Heart left ventricle (tissue), 13 donors: ENCODE results near the gene DTWD2.
"Not testable (repeated sequence)": the region's sequence is repeated elsewhere in the genome, so short reads cannot be mapped to it uniquely, and the experiment has no call there.

Experiments used
- POLR2A ChIP-seq, 2 donors: fragments of 450-650 bp; IDR thresholded peaks; one replicate each; pipeline ENCODE4 v1.6.1; 2017; ENCODE audit warnings: antibody characterized with exemption in 2 of 2, mild to moderate bottlenecking in 2 of 2, moderate library complexity in 2 of 2
- TF ChIP-seq, protein P1 (sequence below), 12 donors: fragments of 200-600 bp; sonication (generic) in 4 of 12; IDR thresholded peaks; one replicate each; pipeline versions ENCODE4 v1.5.0 to v1.8.0; 2018 to 2022; ENCODE audit warnings: antibody characterized with exemption in 12 of 12, mild to moderate bottlenecking in 5 of 12
- donor health status: ischemic (EF 13 %, LVEDD 7.1; RV severe dilation, severe dysfunction).
- donor health status: DM: no; HTN: yes; CAD: no.
- donor health status: DM: no; HTN: no; CAD: no.
- donor health status: ischemic (EF 25% LVEDD 6.9; RV normal size, moderate dysfunction).
- donor health status: ischemic (EF 25% LVEDD 5.7; RV mildly dilated, moderate dysfunction).
- donor health status: ischemic (EF 35%, LVEDD 5.7; RV mildly dilated, moderate dysfunction).
- donor health status: nonischemic (EF 11% LVEDD 7.7; RV severe dilation, severe dysfunction).
- donor health status: DM: yes; HTN: yes; CAD: no.
- donor health status: PGD.
- donor health status: ischemic (EF 29% LVEDD 5.4; RV normal size, mild dysfunction).
- donor health status: nonischemic (EF 23%, LVEDD 6.1; RV moderate dilation, normal function).

DNA sequence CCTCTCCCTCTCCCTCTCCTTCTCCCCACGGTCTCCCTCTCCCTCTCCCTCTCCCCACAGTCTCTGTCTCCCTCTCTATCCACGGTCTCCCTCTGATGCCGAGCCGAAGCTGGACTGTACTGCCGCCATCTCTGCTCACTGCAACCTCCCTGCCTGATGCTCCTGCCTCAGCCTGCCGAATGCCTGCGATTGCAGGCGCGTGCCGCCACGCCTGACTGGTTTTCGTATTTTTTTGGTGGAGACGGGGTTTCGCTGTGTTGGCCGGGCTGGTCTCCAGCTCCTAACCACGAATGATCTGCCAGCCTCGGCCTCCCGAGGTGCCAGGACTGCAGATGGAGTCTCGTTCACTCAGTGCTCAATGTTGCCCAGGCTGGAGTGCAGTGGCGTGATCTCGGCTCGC lies 24.0 kb downstream of the DTWD2 start:
- TF ChIP-seq, protein P1, sequence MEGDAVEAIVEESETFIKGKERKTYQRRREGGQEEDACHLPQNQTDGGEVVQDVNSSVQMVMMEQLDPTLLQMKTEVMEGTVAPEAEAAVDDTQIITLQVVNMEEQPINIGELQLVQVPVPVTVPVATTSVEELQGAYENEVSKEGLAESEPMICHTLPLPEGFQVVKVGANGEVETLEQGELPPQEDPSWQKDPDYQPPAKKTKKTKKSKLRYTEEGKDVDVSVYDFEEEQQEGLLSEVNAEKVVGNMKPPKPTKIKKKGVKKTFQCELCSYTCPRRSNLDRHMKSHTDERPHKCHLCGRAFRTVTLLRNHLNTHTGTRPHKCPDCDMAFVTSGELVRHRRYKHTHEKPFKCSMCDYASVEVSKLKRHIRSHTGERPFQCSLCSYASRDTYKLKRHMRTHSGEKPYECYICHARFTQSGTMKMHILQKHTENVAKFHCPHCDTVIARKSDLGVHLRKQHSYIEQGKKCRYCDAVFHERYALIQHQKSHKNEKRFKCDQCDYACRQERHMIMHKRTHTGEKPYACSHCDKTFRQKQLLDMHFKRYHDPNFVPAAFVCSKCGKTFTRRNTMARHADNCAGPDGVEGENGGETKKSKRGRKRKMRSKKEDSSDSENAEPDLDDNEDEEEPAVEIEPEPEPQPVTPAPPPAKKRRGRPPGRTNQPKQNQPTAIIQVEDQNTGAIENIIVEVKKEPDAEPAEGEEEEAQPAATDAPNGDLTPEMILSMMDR (IDR thresholded peaks at IDR 0.05), result not testable (repeated sequence)
- TF ChIP-seq POLR2A (IDR thresholded peaks at IDR 0.05), result not testable (repeated sequence)
